HCT116 (cell line): ENCODE results near the gene ARHGEF11. TPM values are rescaled to one million over a fixed set of nuclear protein-coding genes. Genes with fewer than 3 reads are reported as not detected.

Source experiments
- ATAC-seq: fragments of 200-7000 bp; cut with Tn5 transposase; 2 replicates; pipeline ENCODE4 v1.9.1; 2020; ENCODE audit warnings: mild to moderate bottlenecking, moderate library complexity
- BruUV-seq: library from RNA; stranded (reverse); fragments of 400-500 nt; replicated peaks from 2 replicates; lab custom pipeline; 2021; lab: Mats Ljungman, UMichigan
- CTCF ChIA-PET: fragments of 300-600 bp; sonication (Branson Sonifier 250); formaldehyde crosslinking; loops from one replicate; lab custom pipeline; 2021; ENCODE audit warnings: antibody characterized with exemption; lab: Charles Lee
- POLR2A ChIA-PET: fragments of 300-600, 350-600 bp; sonication (Branson Sonifier 250); formaldehyde crosslinking; loops from one replicate; lab custom pipeline; 2021; ENCODE audit warnings: antibody characterized with exemption; lab: Charles Lee
- RAD21 ChIA-PET, 2 experiments: fragments of 300-600 bp; sonication (Branson Sonifier 250); formaldehyde crosslinking; loops; one replicate each; lab custom pipeline; 2023; ENCODE audit warnings: low total read pairs in 2 of 2; ENCODE audit not compliant: uncharacterized antibody in 2 of 2, unreplicated experiment in 2 of 2, low non-redundant PET in 1 of 2; lab: Charles Lee
- DNase-seq: peaks from one replicate; pipeline ENCODE4 v3.0.0-alpha.2; 2010; ENCODE audit warnings: low read depth, low spot score
- H2AFZ ChIP-seq: fragments of 200-600 bp; shearing (Covaris generic), sonication (generic); 2 replicates; pipeline ENCODE4 v1.6.1; 2017; ENCODE audit warnings: low read depth, mixed run types, mixed read lengths, antibody characterized with exemption, low read length; ENCODE audit not compliant: poor library complexity, severe bottlenecking
- H3K27ac ChIP-seq: 2 replicates; pipeline ENCODE4 v1.5.1; 2012; ENCODE audit warnings: low read depth, low read length
- H3K27me3 ChIP-seq: fragments of 200-600 bp; sonication (generic); 2 replicates; pipeline ENCODE4 v1.6.1; 2016; ENCODE audit warnings: mixed run types, low read length, mixed read lengths; ENCODE audit not compliant: insufficient read depth
- H3K36me3 ChIP-seq, 2 experiments: fragments of 200-500 bp in 1 of 2; fragments of 200-600 bp in 1 of 2; sonication (Bioruptor generic) in 1 of 2; sonication (generic) in 1 of 2; 2 replicates each; pipeline versions ENCODE4 v1.5.1 to v1.6.1; 2014 to 2016; ENCODE audit warnings: low read length in 2 of 2, inconsistent platforms in 1 of 2, mixed read lengths in 1 of 2, mixed run types in 1 of 2; ENCODE audit not compliant: insufficient read depth in 2 of 2, control insufficient read depth in 1 of 2
- H3K4me1 ChIP-seq, 2 experiments: fragments of 200-600 bp in 1 of 2; sonication (generic) in 1 of 2; 2 replicates each; pipeline versions ENCODE4 v1.5.1 to v1.6.1; 2012 to 2017; ENCODE audit warnings: low read length in 2 of 2, inconsistent platforms in 1 of 2, mild to moderate bottlenecking in 1 of 2, mixed read lengths in 1 of 2, mixed run types in 1 of 2, moderate library complexity in 1 of 2; ENCODE audit not compliant: insufficient read depth in 2 of 2, control insufficient read depth in 1 of 2
- H3K4me2 ChIP-seq: fragments of 200-600 bp; sonication (generic); 2 replicates; pipeline ENCODE4 v1.6.1; 2017; ENCODE audit warnings: mixed run types, low read length, mixed read lengths
- H3K4me3 ChIP-seq, 2 experiments: fragments of 200-600 bp in 1 of 2; sonication (generic) in 1 of 2; replicated peaks in 1 of 2; 2 replicates each; pipeline ENCODE4 v1.5.1; 2011 to 2016; ENCODE audit warnings: low read length in 2 of 2, control low read depth in 1 of 2, low read depth in 1 of 2, mild to moderate bottlenecking in 1 of 2, mixed read lengths in 1 of 2, mixed run types in 1 of 2
- H3K79me2 ChIP-seq: fragments of 200-600 bp; sonication (generic); 2 replicates; pipeline ENCODE4 v1.6.1; 2017; ENCODE audit warnings: mild to moderate bottlenecking, mixed run types, low read length, moderate library complexity, mixed read lengths; ENCODE audit not compliant: insufficient read depth
- H3K9ac ChIP-seq: fragments of 200-600 bp; sonication (generic); 2 replicates; pipeline ENCODE4 v1.6.1; 2016; ENCODE audit warnings: low read length, mixed read lengths
- H3K9me2 ChIP-seq: fragments of 200-600 bp; sonication (generic), shearing (Covaris generic); 2 replicates; pipeline ENCODE4 v1.6.1; 2017; ENCODE audit warnings: mixed run types, mild to moderate bottlenecking, moderate library complexity; ENCODE audit not compliant: insufficient read depth
- H3K9me3 ChIP-seq, 2 experiments: fragments of 200-500 bp in 1 of 2; fragments of 200-600 bp in 1 of 2; sonication (Bioruptor generic) in 1 of 2; sonication (generic) in 1 of 2; 2 replicates each; pipeline ENCODE4 v1.6.1; 2014 to 2017; ENCODE audit warnings: low read length in 2 of 2, mixed read lengths in 2 of 2, inconsistent platforms in 1 of 2, low read depth in 1 of 2, mild to moderate bottlenecking in 1 of 2, mixed run types in 1 of 2, moderate library complexity in 1 of 2; ENCODE audit not compliant: control insufficient read depth in 1 of 2, insufficient read depth in 1 of 2
- H4K20me1 ChIP-seq: fragments of 200-600 bp; sonication (generic), shearing (Covaris generic); 2 replicates; pipeline ENCODE4 v1.6.1; 2017; ENCODE audit warnings: mixed run types, mild to moderate bottlenecking, moderate library complexity; ENCODE audit not compliant: insufficient read depth
- ATF3 ChIP-seq: IDR thresholded peaks from 2 replicates; pipeline ENCODE4 v1.6.1; 2012
- CTCF ChIP-seq, 3 experiments: fragments of 200-600 bp in 1 of 3; sonication (generic) in 1 of 3; IDR thresholded peaks in 2 of 3; conservative IDR thresholded peaks in 1 of 3; 2 replicates each; pipeline ENCODE4 v1.5.1; 2012 to 2017; ENCODE audit warnings: low read depth in 2 of 3, low read length in 2 of 3, antibody characterized with exemption in 1 of 3, borderline replicate concordance in 1 of 3, control low read depth in 1 of 3, mild to moderate bottlenecking in 1 of 3, mixed read lengths in 1 of 3, mixed run types in 1 of 3, moderate library complexity in 1 of 3; ENCODE audit not compliant: insufficient read depth in 1 of 3
- ELF1 ChIP-seq: IDR thresholded peaks from 2 replicates; pipeline ENCODE4 v1.6.1; 2012; ENCODE audit warnings: low read depth, borderline replicate concordance
- EZH2 ChIP-seq: fragments of 200-600 bp; sonication (generic); IDR thresholded peaks from 2 replicates; pipeline ENCODE4 v1.6.1; 2017; ENCODE audit warnings: antibody characterized with exemption, mixed run types
- JUND ChIP-seq: IDR thresholded peaks from 2 replicates; pipeline ENCODE4 v1.6.1; 2012
- MAX ChIP-seq: IDR thresholded peaks from 2 replicates; pipeline ENCODE4 v1.6.1; 2012
- POLR2AphosphoS5 ChIP-seq: IDR thresholded peaks from 2 replicates; pipeline ENCODE4 v1.6.1; 2011; ENCODE audit warnings: mild to moderate bottlenecking, low read depth, low read length, moderate library complexity
- RAD21 ChIP-seq: IDR thresholded peaks from 2 replicates; pipeline ENCODE4 v1.6.1; 2012; ENCODE audit warnings: low read depth, mild to moderate bottlenecking
- SIN3A ChIP-seq: IDR thresholded peaks from 2 replicates; pipeline ENCODE4 v1.6.1; 2012; ENCODE audit warnings: low read depth
- SP1 ChIP-seq: IDR thresholded peaks from 2 replicates; pipeline ENCODE4 v1.6.1; 2012; ENCODE audit warnings: low read depth
- ZNF274 ChIP-seq: fragments of 200-500 bp; sonication (Bioruptor generic); IDR thresholded peaks from 2 replicates; pipeline ENCODE4 v1.6.1; 2014; ENCODE audit warnings: mild to moderate bottlenecking, low read depth, low read length, inconsistent platforms
- intact Hi-C: fragments of 100-400 bp; cut with micrococcal nuclease; formaldehyde crosslinking; loops from 2 replicates; pipeline ENCODE4 v1.10.0; 2022
- total RNA-seq: library from RNA; stranded (reverse); gene quantifications from one replicate; pipeline ENCODE4 v1.2.1, GENCODE V29; 2021; ENCODE audit not compliant: unreplicated experiment

Gene ARHGEF11
- total RNA-seq, 1 experiment from 2014 or later = 28.9 TPM

GRCh38 chr1:156923670-156924477 is 121.7 kb downstream of the ARHGEF11 start:
- Histone ChIP-seq H3K4me1 (peaks cover 34 to 52% of the 10 kb centered on the region in 2 experiments), H3K79me2 (no peaks in the 10 kb centered on the region), H3K9me2 (no peaks in the 10 kb centered on the region), H3K4me2 (no peak overlapping the region), H3K4me3 (no peak overlapping the region), H3K27ac (no peak overlapping the region), H3K27me3 (peaks cover 20% of the 10 kb centered on the region; the same call in 1 of the 2 replicates), H4K20me1 (no peaks in the 10 kb centered on the region), H3K9me3 (no peaks in the 10 kb centered on the region), H3K9ac (no peak overlapping the region), H2AFZ (no peak overlapping the region), H3K36me3 (no peaks in the 10 kb centered on the region)
- CTCF ChIA-PET = no interaction called here
- RAD21 ChIA-PET = no interaction called here
- BruUV-seq = no TSS peak
- POLR2A ChIA-PET = no interaction called here
- DNase-seq (no peak), ATAC-seq (no peak)
- no peak for TF ChIP-seq RAD21
- TF ChIP-seq ZNF274 = no peak
- TF ChIP-seq SIN3A = no peak
- no peak for TF ChIP-seq EZH2
- no peak for TF ChIP-seq JUND
- no peak for TF ChIP-seq ELF1
- TF ChIP-seq POLR2AphosphoS5 = no peak
- TF ChIP-seq ATF3 = no peak
- no peak for TF ChIP-seq MAX
- TF ChIP-seq SP1 = no peak
- no peak for TF ChIP-seq CTCF (IDR thresholded peaks at IDR 0.05 in 2 of 3, conservative IDR thresholded peaks at IDR 0.05 in 1 of 3; ENCODE audit: borderline replicate concordance in 1 of 3, insufficient read depth in 1 of 3, low read depth in 2 of 3, low read length in 2 of 3)
- intact Hi-C loops = loop anchor here (10.0 kb wide), 1 partner anchor 299 kb away; no protein-coding TSS in a partner anchor
